Renal cortex interstitium (tissue), 11 donors: ENCODE results near the gene SLC22A9. TPM values are rescaled to one million over a fixed set of nuclear protein-coding genes. Genes with fewer than 3 reads are reported as not detected.
"Not testable (repeated sequence)": the region's sequence is repeated elsewhere in the genome, so short reads cannot be mapped to it uniquely, and the experiment has no call there.

Experiments
- DNase-seq, 11 donors: peaks; one replicate each; pipeline ENCODE4 v3.0.0-alpha.2; 2013; ENCODE audit warnings: low read depth in 9 of 11, low spot score in 4 of 11; ENCODE audit errors: extremely low read depth in 1 of 11
- polyA plus RNA-seq, 3 donors: library from polyadenylated mRNA; unstranded; fragments of 120-200 nt; gene quantifications; one replicate each; pipeline ENCODE4 v1.2.1, GENCODE V29; 2013; ENCODE audit not compliant: insufficient read length in 3 of 3

The SLC22A9 gene
- polyA plus RNA-seq, 3 donors, result not detected

GRCh38 chr11:63435351-63435750, 65.8 kb downstream of the SLC22A9 start:
- not testable (repeated sequence) for DNase-seq

DNA sequence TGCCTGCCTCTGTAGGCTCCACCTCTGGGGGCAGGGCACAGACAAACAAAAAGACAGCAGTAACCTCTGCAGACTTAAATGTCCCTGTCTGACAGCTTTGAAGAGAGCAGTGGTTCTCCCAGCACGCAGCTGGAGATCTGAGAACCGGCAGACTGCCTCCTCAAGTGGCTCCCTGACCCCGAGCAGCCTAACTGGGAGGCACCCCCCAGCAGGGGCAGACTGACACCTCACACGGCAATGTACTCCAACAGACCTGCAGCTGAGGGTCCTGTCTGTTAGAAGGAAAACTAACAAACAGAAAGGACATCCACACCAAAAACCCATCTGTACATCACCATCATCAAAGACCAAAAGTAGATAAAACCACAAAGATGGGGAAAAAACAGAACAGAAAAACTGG, 66.2 kb downstream of the SLC22A9 start:
- not testable (repeated sequence) for DNase-seq

DNA sequence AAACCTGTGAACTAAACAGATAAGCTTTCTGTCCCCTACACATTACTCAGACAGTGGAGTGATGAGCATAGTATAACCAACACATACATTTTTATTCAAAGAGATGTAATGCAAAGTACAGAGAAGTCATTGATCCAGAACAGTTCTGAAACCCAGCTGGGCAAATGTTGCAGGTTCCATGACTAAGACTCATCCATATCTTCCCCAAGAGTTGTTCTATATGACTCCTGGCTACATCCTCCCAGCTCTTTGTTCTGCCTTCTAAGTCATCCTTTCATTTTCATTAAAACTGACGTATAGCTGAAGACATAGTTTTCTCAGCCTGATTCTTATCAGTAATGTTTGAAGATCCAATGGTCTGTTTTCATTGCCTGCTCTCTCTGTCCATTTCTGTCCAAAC, 74.1 kb downstream of the SLC22A9 start:
- DNase-seq, result no peak

DNA sequence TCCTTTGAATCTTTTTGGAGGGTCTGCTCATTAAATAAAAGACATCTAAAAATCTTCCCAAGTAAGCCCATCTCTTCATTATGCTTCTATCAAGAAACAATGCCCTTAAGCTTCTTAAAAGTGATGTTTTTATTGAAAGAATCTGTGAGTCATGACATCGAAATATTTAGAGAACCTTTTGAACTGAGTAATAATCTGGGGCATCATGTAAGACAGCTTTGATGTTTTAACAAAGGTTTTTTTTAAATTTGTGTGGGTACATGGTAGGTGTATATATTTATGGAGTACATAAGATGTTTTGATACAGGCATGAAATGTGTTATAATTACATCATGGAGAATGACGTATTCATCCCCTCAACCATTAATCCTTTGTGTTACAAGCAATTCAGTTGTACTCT, 74.6 kb downstream of the SLC22A9 start:
- no peak for DNase-seq

DNA sequence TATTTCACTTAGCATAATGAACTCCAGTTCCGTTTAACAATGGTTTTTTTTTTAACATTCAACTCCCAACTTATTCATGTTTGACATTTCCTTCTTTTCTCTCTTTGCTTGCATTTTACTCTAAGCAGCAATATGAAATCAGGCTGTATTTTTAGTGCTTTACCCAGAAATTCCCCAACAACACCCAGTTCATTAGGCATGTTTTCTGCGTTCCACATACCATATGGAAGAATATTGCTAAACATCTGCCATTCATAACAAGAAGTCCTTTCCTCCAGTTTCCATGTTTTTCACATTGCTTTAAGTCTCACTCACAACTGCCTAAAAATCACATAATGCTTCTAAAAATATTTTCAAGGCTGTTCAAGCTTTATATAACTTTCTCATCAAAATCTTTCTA, 75.5 kb downstream of the SLC22A9 start:
- DNase-seq, result no peak

- no peak for DNase-seq
Measured at GRCh38 chr11:63445720-63446119, 76.1 kb downstream of the SLC22A9 start.

DNA sequence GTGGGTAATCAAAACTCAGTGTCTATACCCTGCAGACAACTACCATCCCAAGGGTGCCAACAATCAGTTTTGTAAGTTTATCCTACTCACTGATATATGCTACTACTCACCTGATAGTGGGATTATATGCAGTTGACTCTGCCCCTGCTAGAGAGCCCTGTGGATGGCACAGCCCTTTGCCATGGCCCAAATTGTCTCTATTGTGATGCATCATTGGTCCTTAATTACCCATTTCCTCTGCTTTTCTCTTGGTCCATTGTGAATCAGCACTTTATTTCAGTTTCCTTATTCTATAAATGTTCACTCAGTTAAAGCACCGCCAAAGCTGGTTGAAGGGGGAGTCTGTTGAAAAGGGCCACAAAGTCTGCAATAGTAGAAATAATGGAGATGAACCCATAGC, 79.1 kb downstream of the SLC22A9 start:
- DNase-seq, result no peak

DNA sequence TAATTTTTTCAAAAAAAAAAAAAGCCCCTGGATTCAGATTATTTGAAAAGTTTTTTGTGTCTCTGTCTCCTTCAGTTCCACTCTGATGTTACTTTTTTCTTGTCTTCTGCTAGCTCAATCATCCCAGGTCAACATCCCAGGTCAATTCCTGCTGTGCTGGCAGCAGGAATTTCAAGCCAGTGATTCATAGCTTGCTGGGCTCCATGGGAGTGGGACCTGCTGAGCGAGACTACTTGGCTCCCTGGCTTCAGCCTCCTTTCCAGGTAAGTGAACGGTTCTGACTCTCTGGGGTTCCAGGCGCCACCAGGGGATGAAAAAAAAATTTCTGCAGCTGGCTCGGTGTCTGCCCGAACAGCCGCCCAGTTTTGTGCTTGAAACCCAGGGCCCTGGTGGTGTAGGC, 90.0 kb downstream of the SLC22A9 start:
- no peak for DNase-seq

Other genes starting within 250 kb of the SLC22A9 start
- gene SLC22A24, start 225.6 kb upstream of the SLC22A9 start, polyA plus RNA-seq, result under 1 TPM; 0.52 to 0.79 (median 0.76) TPM
- gene SLC22A25, start 126.2 kb upstream of the SLC22A9 start, polyA plus RNA-seq, result not detected
- gene PLAAT5, start 121.4 kb downstream of the SLC22A9 start, polyA plus RNA-seq, result under 1 TPM; 0.64 to 0.73 (median 0.70) TPM
- gene LGALS12, start 136.3 kb downstream of the SLC22A9 start, polyA plus RNA-seq, result under 1 TPM; 0.12 to 0.34 (median 0.17) TPM
- gene PLAAT4, start 167.0 kb downstream of the SLC22A9 start, polyA plus RNA-seq, result 10 to 100 TPM in 1 of 3 donors, 1 to 10 TPM in 2; 7.1 to 13.2 (median 7.1) TPM
- gene PLAAT2, start 193.6 kb downstream of the SLC22A9 start, polyA plus RNA-seq, result under 1 TPM in 2 of 3 donors, not detected in 1; 0.37 to 0.68 TPM
- 10 to 100 TPM; 17.0 to 22.2 (median 19.5) TPM for gene PLAAT3, start 244.6 kb downstream of the SLC22A9 start, polyA plus RNA-seq